ENCODE data around the gene H3-3A. TPM values are rescaled to one million over a fixed set of nuclear protein-coding genes. Genes with fewer than 3 reads are reported as not detected.

The H3-3A gene
- total and polyA plus RNA-seq, 2 of the 8 experiments (the other 6 are each of a cell fraction or from before 2014, with no cell fraction given): 1,157 to 1,223 TPM

DNA sequence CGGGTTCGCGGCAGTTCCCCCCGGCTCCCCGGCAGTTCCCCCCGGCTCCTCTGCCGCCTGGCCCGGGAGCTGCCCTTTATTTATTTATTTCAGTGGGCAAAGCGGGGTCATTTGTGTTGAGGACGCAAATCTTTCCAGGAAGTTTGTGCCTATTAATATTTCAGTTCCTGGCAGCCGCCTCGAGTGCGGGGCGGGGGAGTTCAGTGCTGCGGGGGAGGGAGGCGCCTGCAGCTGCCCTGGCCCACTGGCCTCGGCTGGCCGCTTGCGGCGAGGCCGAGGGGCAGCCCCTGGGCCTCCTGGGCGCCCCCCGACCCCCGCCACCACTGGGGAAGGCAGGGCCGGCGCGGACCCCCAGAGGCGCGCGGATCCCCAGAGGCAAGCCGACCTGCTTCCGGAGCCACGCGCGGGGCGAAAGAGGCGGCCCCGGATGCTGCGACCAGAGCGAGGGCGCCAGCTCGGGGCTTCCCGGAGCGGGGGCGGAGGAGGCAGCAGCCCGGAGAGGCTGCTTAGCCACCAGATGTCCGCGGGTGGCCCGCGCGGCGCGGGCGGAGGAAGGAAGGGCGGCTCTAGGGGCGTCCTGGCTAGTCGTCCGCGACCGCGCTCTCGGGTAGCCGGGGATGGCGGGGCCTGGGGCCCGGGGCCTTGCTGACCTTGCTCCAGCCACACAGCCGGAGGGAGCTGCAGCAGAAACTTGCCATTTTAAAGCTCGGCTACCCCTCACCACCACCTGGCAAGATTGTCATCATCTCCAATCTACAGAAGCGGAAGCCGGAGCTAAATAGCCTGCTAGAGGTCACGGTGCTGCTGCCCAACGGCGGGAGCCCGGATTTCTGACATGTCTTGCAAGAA lies 48.0 kb downstream of the H3-3A start:
- Histone ChIP-seq H2BK12ac (ENCODE audit: low read depth, low read length) (no peak overlapping the region), H3K4me2 (ENCODE audit: insufficient read depth in 1 of 2, low read depth in 2 of 2, low read length in 2 of 2) (peak overlapping the region; percentile 79 to 84), H4K20me1 (replicated peaks in 1 of 2; ENCODE audit: control insufficient read depth in 1 of 2, insufficient read depth in 2 of 2, low read length in 2 of 2) (no peaks in the 10 kb centered on the region), H3K27ac (ENCODE audit: low read depth, low read length) (no peak overlapping the region), H2BK20ac (ENCODE audit: low read length) (peak overlapping the region; percentile 61; the same call in 1 of the 2 replicates), H3K4me1 (replicated peaks in 1 of 4; ENCODE audit: control insufficient read depth in 3 of 4, insufficient read depth in 4 of 4, low read length in 3 of 4) (peaks cover 15 to 35% (median 29%) of the 10 kb centered on the region in 4 experiments), H2BK120ac (replicated peaks; ENCODE audit: low read depth, low read length) (no peak overlapping the region), H3K79me2 (ENCODE audit: control insufficient read depth in 1 of 2, insufficient read depth in 2 of 2, low read length in 2 of 2) (no peaks in the 10 kb centered on the region), H3K9ac (replicated peaks in 1 of 4; ENCODE audit: extremely low read depth in 1 of 4, low read depth in 3 of 4, low read length in 3 of 4) (peak overlapping the region in 2 of 4 experiments; percentile 20 to 38; a peak in 4 of 7 replicates), H2BK5ac (ENCODE audit: low read depth, low read length) (no peak overlapping the region), H4K8ac (ENCODE audit: extremely low read depth, insufficient read depth, low read length) (peak overlapping the region; percentile 60; the same call in 1 of the 2 replicates), H4K5ac (ENCODE audit: insufficient read length, low read depth, low read length) (peak overlapping the region; percentile 63), H3K9me3 (ENCODE audit: insufficient read depth in 2 of 2, low read depth in 1 of 2, low read length in 1 of 2) (peaks cover 0 to 2% of the 10 kb centered on the region in 2 experiments; a peak in 1 of 4 replicates), H2BK15ac (ENCODE audit: low read length) (no peak overlapping the region), H3K36me3 (ENCODE audit: control insufficient read depth in 2 of 4, insufficient read depth in 4 of 4, low read length in 3 of 4) (no peaks in the 10 kb centered on the region), H3K27me3 (replicated peaks in 1 of 4; ENCODE audit: control insufficient read depth in 3 of 4, extremely low read depth in 1 of 4, insufficient read depth in 3 of 4, low read length in 3 of 4) (peaks cover 0 to 6% (median 3%) of the 10 kb centered on the region in 4 experiments; a peak in 5 of 7 replicates), H4K91ac (replicated peaks; ENCODE audit: insufficient read length, low read length) (no peak overlapping the region), H3K18ac (ENCODE audit: extremely low read depth, low read length) (peak overlapping the region; percentile 48; the same call in 1 of the 2 replicates), H3K56ac (replicated peaks; ENCODE audit: insufficient read length, low read depth, low read length) (no peak overlapping the region), H3K79me1 (ENCODE audit: low read depth, low read length) (no peaks in the 10 kb centered on the region; the same call in 1 of the 2 replicates), H3K4ac (replicated peaks; ENCODE audit: insufficient read length, low read depth, low read length) (no peak overlapping the region), H2AFZ (ENCODE audit: low read length) (no peak overlapping the region), H3K23me2 (ENCODE audit: low read depth, low read length) (peaks cover 14% of the 10 kb centered on the region; the same call in 1 of the 2 replicates), H3K4me3 (ENCODE audit: extremely low read depth in 1 of 4, insufficient read depth in 2 of 4, low read depth in 3 of 4, low read length in 4 of 4) (peak overlapping the region; percentile 53 to 83 (median 58)), H2AK5ac (ENCODE audit: low read depth, low read length) (no peak overlapping the region), H3K23ac (ENCODE audit: insufficient read length) (no peak overlapping the region), H3K14ac (ENCODE audit: insufficient read length) (no peak overlapping the region)
- WGBS, 2 experiments (ENCODE audit: extremely low coverage in 1 of 2, insufficient coverage in 1 of 2, insufficient read length in 1 of 2, insufficient replicate concordance in 2 of 2, low coverage in 1 of 2, low lambda C conversion rate in 2 of 2, missing lambda C conversion rate in 1 of 2): 2% methylated on average over 57 of the region's 73 CpGs; no CpG with 5 or more reads in 1 of the 2 experiments
- FAIRE-seq (no peak), DNase-seq (ENCODE audit: low read depth in 1 of 2, low spot score in 2 of 2) (peak in 1 of 2 experiments; percentile 74)
- CTCF ChIA-PET (ENCODE audit: partially characterized antibody): interaction anchor here (1.0 to 5.7 kb wide), 8 partner anchors 9 to 71 kb away, joined by 3 to 35 read pairs (median 8); no protein-coding TSS in a partner anchor
- POLR2A ChIA-PET (ENCODE audit: partially characterized antibody): interaction anchor here (0.7 to 5.7 kb wide), 19 partner anchors 8 to 196 kb away, joined by 3 to 48 read pairs (median 4); partner anchors contain the start of gene H3-3A
- TF ChIP-seq JUN (IDR thresholded peaks at IDR 0.05; ENCODE audit: low read depth, low read length): no peak
- no peak for TF ChIP-seq RFX5 (IDR thresholded peaks at IDR 0.05; ENCODE audit: borderline replicate concordance, low read depth, low read length)
- TF ChIP-seq SAP30 (IDR thresholded peaks at IDR 0.05; ENCODE audit: insufficient read depth, insufficient replicate concordance, low read length): no peak
- peak; percentile 57; the same call in 1 of the 2 replicates for TF ChIP-seq RBBP5 (IDR thresholded peaks at IDR 0.05; ENCODE audit: borderline replicate concordance, low read depth, low read length)
- no peak for TF ChIP-seq POLR2AphosphoS5 (IDR thresholded peaks at IDR 0.05; ENCODE audit: low read depth, low read length)
- TF ChIP-seq, protein P1, sequence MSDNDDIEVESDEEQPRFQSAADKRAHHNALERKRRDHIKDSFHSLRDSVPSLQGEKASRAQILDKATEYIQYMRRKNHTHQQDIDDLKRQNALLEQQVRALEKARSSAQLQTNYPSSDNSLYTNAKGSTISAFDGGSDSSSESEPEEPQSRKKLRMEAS (IDR thresholded peaks at IDR 0.05): 0 out of 2 replicates have a peak, but pooled peaks have one; percentile 2
- TF ChIP-seq HDAC2 (IDR thresholded peaks at IDR 0.05; ENCODE audit: borderline replicate concordance in 1 of 2, low read depth in 2 of 2, low read length in 2 of 2): no peak
- TF ChIP-seq YY1 (IDR thresholded peaks at IDR 0.05; ENCODE audit: low read depth, low read length): no peak
- TF ChIP-seq TBP (IDR thresholded peaks at IDR 0.05; ENCODE audit: low read depth, low read length): 0 out of 2 replicates have a peak, but pooled peaks have one; percentile 8
- TF ChIP-seq POLR2A (IDR thresholded peaks at IDR 0.05; ENCODE audit: control extremely low read depth in 1 of 2, low read depth in 2 of 2, low read length in 2 of 2): no peak; a peak in 1 of 3 replicates
- TF ChIP-seq SRF (IDR thresholded peaks at IDR 0.05; ENCODE audit: low read depth, low read length): no peak

Data from H1 (cell line).